MM.1S (cell line): Measurements from ENCODE around the gene DAP.

Experiments
- DNase-seq: peaks from one replicate; pipeline ENCODE4 v3.0.0-alpha.2; 2015
- H2AFZ ChIP-seq: fragments of 300-600 bp; sonication (generic); 2 replicates; pipeline ENCODE4 v1.6.0; 2016; ENCODE audit warnings: antibody characterized with exemption, low read length
- H3F3A ChIP-seq: fragments of 300-600 bp; sonication (generic); 2 replicates; pipeline ENCODE4 v1.6.1; 2016; ENCODE audit warnings: mild to moderate bottlenecking, antibody characterized with exemption, low read length, moderate library complexity, mixed read lengths; ENCODE audit not compliant: insufficient read depth
- H3K27ac ChIP-seq: fragments of 300-600 bp; sonication (generic); 2 replicates; pipeline ENCODE4 v1.5.1; 2016; ENCODE audit warnings: mild to moderate bottlenecking, low read length
- H3K27me3 ChIP-seq: fragments of 300-600 bp; sonication (generic); replicated peaks from 2 replicates; pipeline ENCODE4 v1.6.0; 2016; ENCODE audit warnings: low read length; ENCODE audit not compliant: insufficient read depth
- H3K36me3 ChIP-seq: fragments of 300-600 bp; sonication (generic); replicated peaks from 2 replicates; pipeline ENCODE4 v1.6.1; 2016; ENCODE audit warnings: mild to moderate bottlenecking, low read length, mixed read lengths; ENCODE audit not compliant: insufficient read depth
- H3K4me1 ChIP-seq: fragments of 300-600 bp; sonication (generic); 2 replicates; pipeline ENCODE4 v1.6.1; 2016; ENCODE audit warnings: low read length, mixed read lengths
- H3K4me2 ChIP-seq: fragments of 300-600 bp; sonication (generic); 2 replicates; pipeline ENCODE4 v1.6.0; 2016; ENCODE audit warnings: low read depth, low read length
- H3K4me3 ChIP-seq: fragments of 300-600 bp; sonication (generic); 2 replicates; pipeline ENCODE4 v1.5.1; 2016; ENCODE audit warnings: low read length, mixed read lengths
- H3K79me2 ChIP-seq: fragments of 300-600 bp; sonication (generic); 2 replicates; pipeline ENCODE4 v1.6.1; 2016; ENCODE audit warnings: mixed run types, low read length, mixed read lengths
- H3K9ac ChIP-seq: fragments of 300-600 bp; sonication (generic); 2 replicates; pipeline ENCODE4 v1.6.1; 2016; ENCODE audit warnings: low read length, mixed read lengths
- H3K9me2 ChIP-seq: fragments of 300-600 bp; sonication (generic); replicated peaks from 2 replicates; pipeline ENCODE4 v1.6.1; 2016; ENCODE audit warnings: mild to moderate bottlenecking, low read length, mixed read lengths; ENCODE audit not compliant: insufficient read depth
- H3K9me3 ChIP-seq: fragments of 300-600 bp; sonication (generic); replicated peaks from 2 replicates; pipeline ENCODE4 v1.6.1; 2016; ENCODE audit warnings: mild to moderate bottlenecking, low read length, mixed read lengths; ENCODE audit not compliant: insufficient read depth
- H4K20me1 ChIP-seq: fragments of 300-600 bp; sonication (generic); 2 replicates; pipeline ENCODE4 v1.6.1; 2016; ENCODE audit warnings: mild to moderate bottlenecking, low read length, moderate library complexity, mixed read lengths; ENCODE audit not compliant: insufficient read depth
- CTCF ChIP-seq: fragments of 300-600 bp; sonication (generic); IDR thresholded peaks from 2 replicates; pipeline ENCODE4 v1.5.1; 2016; ENCODE audit warnings: antibody characterized with exemption, low read length, mixed read lengths
- EZH2 ChIP-seq: fragments of 300-600 bp; sonication (generic); optimal IDR thresholded peaks from 2 replicates; pipeline ENCODE3; 2017; ENCODE audit warnings: low read depth, mild to moderate bottlenecking, antibody characterized with exemption, low read length, mixed read lengths
- EZH2phosphoT487 ChIP-seq: fragments of 300-600 bp; sonication (generic); IDR thresholded peaks from 2 replicates; pipeline ENCODE4 v1.6.1; 2018; ENCODE audit warnings: antibody characterized with exemption, low read length

The DAP gene

GRCh38 chr5:10734832-10735523 lies 26.1 kb downstream of the DAP start:
- Histone ChIP-seq H3K4me3 (no peak overlapping the region), H2AFZ (no peak overlapping the region), H3K9me2 (no peaks in the 10 kb centered on the region), H4K20me1 (no peaks in the 10 kb centered on the region), H3K79me2 (peaks cover 8% of the 10 kb centered on the region; the same call in 1 of the 2 replicates), H3K36me3 (no peaks in the 10 kb centered on the region), H3K9ac (no peak overlapping the region), H3K27me3 (no peaks in the 10 kb centered on the region), H3K4me1 (no peaks in the 10 kb centered on the region), H3K27ac (no peak overlapping the region), H3K4me2 (no peak overlapping the region), H3F3A (no peaks in the 10 kb centered on the region), H3K9me3 (no peaks in the 10 kb centered on the region)
- DNase-seq, result no peak
- TF ChIP-seq EZH2, result no peak
- TF ChIP-seq CTCF, result no peak
- no peak for TF ChIP-seq EZH2phosphoT487

GRCh38 chr5:10734037-10734709 lies 26.9 kb downstream of the DAP start:
- Histone ChIP-seq H3K4me2 (no peak overlapping the region), H3K4me3 (no peak overlapping the region), H3K9me2 (no peaks in the 10 kb centered on the region), H3K4me1 (no peaks in the 10 kb centered on the region), H3K9me3 (no peaks in the 10 kb centered on the region), H3K27ac (no peak overlapping the region), H3K36me3 (no peaks in the 10 kb centered on the region), H3K27me3 (no peaks in the 10 kb centered on the region), H4K20me1 (no peaks in the 10 kb centered on the region), H3K9ac (no peak overlapping the region), H2AFZ (no peak overlapping the region), H3F3A (no peaks in the 10 kb centered on the region), H3K79me2 (peaks cover 8% of the 10 kb centered on the region; the same call in 1 of the 2 replicates)
- no peak for DNase-seq
- TF ChIP-seq EZH2phosphoT487 (no peak), EZH2 (no peak), CTCF (no peak)

GRCh38 chr5:10733426-10733825 lies 27.6 kb downstream of the DAP start:
- Histone ChIP-seq H3K9me3 (no peaks in the 10 kb centered on the region), H3K4me3 (no peak overlapping the region), H3K36me3 (no peaks in the 10 kb centered on the region), H3K9me2 (no peaks in the 10 kb centered on the region), H3K27ac (no peak overlapping the region), H3K27me3 (no peaks in the 10 kb centered on the region), H4K20me1 (no peaks in the 10 kb centered on the region), H2AFZ (no peak overlapping the region), H3F3A (no peaks in the 10 kb centered on the region), H3K79me2 (peaks cover 8% of the 10 kb centered on the region; the same call in 1 of the 2 replicates), H3K9ac (no peak overlapping the region), H3K4me2 (no peak overlapping the region), H3K4me1 (no peaks in the 10 kb centered on the region)
- no peak for DNase-seq
- no peak for TF ChIP-seq CTCF
- TF ChIP-seq EZH2, result no peak
- no peak for TF ChIP-seq EZH2phosphoT487
